Measurements from ENCODE around the gene TAF8. TPM values are rescaled to one million over a fixed set of nuclear protein-coding genes. Genes with fewer than 3 reads are reported as not detected.

The TAF8 gene
- total RNA-seq, 1 experiment from 2014 or later, result 22.5 TPM

- DNase-seq (ENCODE audit: low spot score), result no peak
- no peak overlapping the region for H3K27ac ChIP-seq (ENCODE audit: low read depth, low read length, poor library complexity, severe bottlenecking)
- BruUV-seq (replicated peaks), result no TSS peak
- no peaks in the 10 kb centered on the region for H3K27me3 ChIP-seq (replicated peaks; ENCODE audit: insufficient read depth, low read depth, low read length, poor library complexity)
- TF ChIP-seq CTCF (conservative IDR thresholded peaks at IDR 0.05; ENCODE audit: low read depth, low read length), result no peak
- no peak for TF ChIP-seq EZH2 (IDR thresholded peaks at IDR 0.05; ENCODE audit: borderline replicate concordance, low read depth, low read length, poor library complexity, severe bottlenecking)
- H3K4me3 ChIP-seq (ENCODE audit: low read depth, low read length, poor library complexity, severe bottlenecking), result no peak overlapping the region
- intact Hi-C loops (cut with micrococcal nuclease; ENCODE audit: unreplicated experiment), result no loop called here
- ChIA-PET POLR2A (ENCODE audit: low non-redundant PET) (no interaction called here), CTCF (no interaction called here)
- no peaks in the 10 kb centered on the region for H3K9me3 ChIP-seq (ENCODE audit: low read depth, low read length, poor library complexity, severe bottlenecking)
- no peaks in the 10 kb centered on the region for H3K4me1 ChIP-seq (ENCODE audit: insufficient read depth, low read length, poor library complexity, severe bottlenecking)
- no peaks in the 10 kb centered on the region for H3K36me3 ChIP-seq (ENCODE audit: insufficient read depth, low read length, poor library complexity, severe bottlenecking)
These were observed 27.5 kb upstream of the TAF8 start for GRCh38 chr6:42022755-42023384.

DNA sequence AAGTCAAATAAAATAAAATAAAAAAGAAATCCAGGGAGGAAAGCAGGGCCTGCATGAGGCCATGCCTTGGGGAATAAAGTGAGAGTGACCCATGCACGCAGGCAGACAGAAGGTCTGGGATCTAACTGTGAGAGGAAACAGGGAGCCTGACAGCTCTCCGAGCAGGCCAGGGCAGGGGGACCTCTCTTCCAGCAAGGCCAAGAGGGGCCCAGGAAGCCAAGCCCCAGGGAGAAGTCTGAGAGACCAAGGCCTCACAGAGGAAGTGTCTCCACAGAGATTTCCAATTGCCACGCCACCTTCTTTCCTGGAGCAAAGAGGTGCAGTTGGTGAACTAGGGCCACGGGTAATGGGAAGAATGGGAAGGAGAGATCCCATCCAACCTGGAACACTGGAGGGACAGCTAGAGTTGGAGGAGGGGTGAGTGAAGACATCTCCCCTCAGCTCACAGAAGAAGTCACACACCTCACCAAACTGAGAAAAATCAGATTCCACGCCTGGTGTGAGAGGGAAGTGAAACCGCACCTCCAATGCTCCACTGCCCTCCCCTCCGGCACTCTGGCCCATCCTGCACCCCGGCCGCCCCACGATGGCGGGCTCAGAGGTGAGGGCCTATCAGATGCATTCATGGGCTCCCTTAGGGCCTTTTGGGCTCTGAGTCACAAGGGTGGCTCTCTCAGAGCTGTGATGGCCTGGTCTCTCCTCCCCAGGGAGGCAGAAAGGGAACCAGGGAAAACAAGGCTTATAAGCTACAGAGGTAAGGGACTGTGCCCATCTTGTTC, 25.1 kb upstream of the TAF8 start:
- Histone ChIP-seq H3K36me3 (ENCODE audit: insufficient read depth, low read length, poor library complexity, severe bottlenecking) (no peaks in the 10 kb centered on the region), H3K27ac (ENCODE audit: low read depth, low read length, poor library complexity, severe bottlenecking) (no peak overlapping the region), H3K9me3 (ENCODE audit: low read depth, low read length, poor library complexity, severe bottlenecking) (no peaks in the 10 kb centered on the region), H3K27me3 (replicated peaks; ENCODE audit: insufficient read depth, low read depth, low read length, poor library complexity) (no peaks in the 10 kb centered on the region), H3K4me3 (ENCODE audit: low read depth, low read length, poor library complexity, severe bottlenecking) (no peak overlapping the region), H3K4me1 (ENCODE audit: insufficient read depth, low read length, poor library complexity, severe bottlenecking) (no peaks in the 10 kb centered on the region)
- ChIA-PET CTCF (no interaction called here), POLR2A (ENCODE audit: low non-redundant PET) (no interaction called here)
- TF ChIP-seq CTCF (conservative IDR thresholded peaks at IDR 0.05; ENCODE audit: low read depth, low read length), result no peak
- TF ChIP-seq EZH2 (IDR thresholded peaks at IDR 0.05; ENCODE audit: borderline replicate concordance, low read depth, low read length, poor library complexity, severe bottlenecking), result no peak
- no TSS peak for BruUV-seq (replicated peaks)
- no peak for DNase-seq (ENCODE audit: low spot score)
- intact Hi-C loops (cut with micrococcal nuclease; ENCODE audit: unreplicated experiment), result no loop called here

GRCh38 chr6:42025845-42026243, 24.5 kb upstream of the TAF8 start:
- intact Hi-C loops (cut with micrococcal nuclease; ENCODE audit: unreplicated experiment), result no loop called here
- ChIA-PET CTCF (no interaction called here), POLR2A (ENCODE audit: low non-redundant PET) (no interaction called here)
- H3K27ac ChIP-seq (ENCODE audit: low read depth, low read length, poor library complexity, severe bottlenecking), result no peak overlapping the region
- DNase-seq (ENCODE audit: low spot score), result no peak
- H3K4me1 ChIP-seq (ENCODE audit: insufficient read depth, low read length, poor library complexity, severe bottlenecking), result no peaks in the 10 kb centered on the region
- TF ChIP-seq EZH2 (IDR thresholded peaks at IDR 0.05; ENCODE audit: borderline replicate concordance, low read depth, low read length, poor library complexity, severe bottlenecking) (no peak), CTCF (conservative IDR thresholded peaks at IDR 0.05; ENCODE audit: low read depth, low read length) (no peak)
- no peaks in the 10 kb centered on the region for H3K27me3 ChIP-seq (replicated peaks; ENCODE audit: insufficient read depth, low read depth, low read length, poor library complexity)
- H3K9me3 ChIP-seq (ENCODE audit: low read depth, low read length, poor library complexity, severe bottlenecking), result no peaks in the 10 kb centered on the region
- no peak overlapping the region for H3K4me3 ChIP-seq (ENCODE audit: low read depth, low read length, poor library complexity, severe bottlenecking)
- no peaks in the 10 kb centered on the region for H3K36me3 ChIP-seq (ENCODE audit: insufficient read depth, low read length, poor library complexity, severe bottlenecking)
- no TSS peak for BruUV-seq (replicated peaks)
